ENCODE data around the gene MMD2.

DNA sequence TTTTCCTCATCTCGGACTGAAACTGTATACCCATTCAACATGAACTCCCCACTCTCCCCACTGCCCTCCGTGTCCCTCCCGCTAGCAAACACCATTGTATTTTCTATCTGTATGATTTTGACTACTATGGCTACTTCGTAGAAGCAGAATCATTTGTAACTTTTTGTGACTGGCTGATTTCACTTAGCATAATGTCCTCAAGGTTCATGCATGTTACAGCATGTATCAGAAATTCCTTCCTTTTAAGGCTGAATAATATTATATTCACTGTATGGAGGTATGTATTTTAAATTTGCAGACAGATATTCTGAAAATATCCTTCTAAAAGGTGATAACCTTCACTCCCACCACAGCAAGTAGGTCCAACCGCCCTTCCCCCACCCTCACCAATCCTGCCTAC, 42.9 kb upstream of the MMD2 start:
- TF ChIP-seq, protein P1, sequence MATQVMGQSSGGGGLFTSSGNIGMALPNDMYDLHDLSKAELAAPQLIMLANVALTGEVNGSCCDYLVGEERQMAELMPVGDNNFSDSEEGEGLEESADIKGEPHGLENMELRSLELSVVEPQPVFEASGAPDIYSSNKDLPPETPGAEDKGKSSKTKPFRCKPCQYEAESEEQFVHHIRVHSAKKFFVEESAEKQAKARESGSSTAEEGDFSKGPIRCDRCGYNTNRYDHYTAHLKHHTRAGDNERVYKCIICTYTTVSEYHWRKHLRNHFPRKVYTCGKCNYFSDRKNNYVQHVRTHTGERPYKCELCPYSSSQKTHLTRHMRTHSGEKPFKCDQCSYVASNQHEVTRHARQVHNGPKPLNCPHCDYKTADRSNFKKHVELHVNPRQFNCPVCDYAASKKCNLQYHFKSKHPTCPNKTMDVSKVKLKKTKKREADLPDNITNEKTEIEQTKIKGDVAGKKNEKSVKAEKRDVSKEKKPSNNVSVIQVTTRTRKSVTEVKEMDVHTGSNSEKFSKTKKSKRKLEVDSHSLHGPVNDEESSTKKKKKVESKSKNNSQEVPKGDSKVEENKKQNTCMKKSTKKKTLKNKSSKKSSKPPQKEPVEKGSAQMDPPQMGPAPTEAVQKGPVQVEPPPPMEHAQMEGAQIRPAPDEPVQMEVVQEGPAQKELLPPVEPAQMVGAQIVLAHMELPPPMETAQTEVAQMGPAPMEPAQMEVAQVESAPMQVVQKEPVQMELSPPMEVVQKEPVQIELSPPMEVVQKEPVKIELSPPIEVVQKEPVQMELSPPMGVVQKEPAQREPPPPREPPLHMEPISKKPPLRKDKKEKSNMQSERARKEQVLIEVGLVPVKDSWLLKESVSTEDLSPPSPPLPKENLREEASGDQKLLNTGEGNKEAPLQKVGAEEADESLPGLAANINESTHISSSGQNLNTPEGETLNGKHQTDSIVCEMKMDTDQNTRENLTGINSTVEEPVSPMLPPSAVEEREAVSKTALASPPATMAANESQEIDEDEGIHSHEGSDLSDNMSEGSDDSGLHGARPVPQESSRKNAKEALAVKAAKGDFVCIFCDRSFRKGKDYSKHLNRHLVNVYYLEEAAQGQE (IDR thresholded peaks at IDR 0.05; ENCODE audit: insufficient read depth in 1 of 2, low read depth in 2 of 2, low read length in 2 of 2): no peak
- TF ChIP-seq POLR2AphosphoS5 (IDR thresholded peaks at IDR 0.05; ENCODE audit: low read depth, low read length): no peak
- TF ChIP-seq SIN3A (IDR thresholded peaks at IDR 0.05; ENCODE audit: borderline replicate concordance, insufficient read depth, low read length): no peak
